Fibroblast of the conjunctiva (primary cell): ENCODE measurements around the gene KIF2A.
A peak's percentile ranks its signal among the peaks of the same experiment; 100 is the strongest.

Source experiments
- DNase-seq: peaks from one replicate; pipeline ENCODE4 v3.0.0-alpha.2; 2010; ENCODE audit warnings: low read depth

The KIF2A gene

GRCh38 chr5:62305715-62306322 lies at the start of gene KIF2A:
TSS of gene KIF2A (plus strand) at chr5:62306206. CDS start at chr5:62306473, 267 bp downstream.
- peak; percentile 85 for DNase-seq

- DNase-seq, result no peak
Measured at GRCh38 chr5:62257020-62257367, 49.0 kb upstream of the KIF2A start.

- DNase-seq, result no peak
Measured at GRCh38 chr5:62258654-62259053, 47.4 kb upstream of the KIF2A start.

GRCh38 chr5:62259699-62260250 lies 46.2 kb upstream of the KIF2A start:
- DNase-seq, result no peak

GRCh38 chr5:62260513-62260912 lies 45.5 kb upstream of the KIF2A start:
- no peak for DNase-seq

- no peak for DNase-seq
Measured at GRCh38 chr5:62263401-62263800, 42.6 kb upstream of the KIF2A start.

GRCh38 chr5:62265648-62266112 lies 40.3 kb upstream of the KIF2A start:
- no peak for DNase-seq

- no peak for DNase-seq
Measured at GRCh38 chr5:62266573-62266972, 39.4 kb upstream of the KIF2A start.

GRCh38 chr5:62268234-62268633 lies 37.8 kb upstream of the KIF2A start:
- DNase-seq, result no peak

GRCh38 chr5:62268792-62269191 lies 37.2 kb upstream of the KIF2A start:
- no peak for DNase-seq

- no peak for DNase-seq
Measured at GRCh38 chr5:62271370-62271769, 34.6 kb upstream of the KIF2A start.

- no peak for DNase-seq
Measured at GRCh38 chr5:62271870-62272269, 34.1 kb upstream of the KIF2A start.

- no peak for DNase-seq
Measured at GRCh38 chr5:62273687-62274086, 32.3 kb upstream of the KIF2A start.

GRCh38 chr5:62275581-62275980 lies 30.4 kb upstream of the KIF2A start:
- DNase-seq, result no peak

GRCh38 chr5:62281411-62281810 lies 24.6 kb upstream of the KIF2A start:
- DNase-seq, result no peak

GRCh38 chr5:62282064-62282463 lies 23.9 kb upstream of the KIF2A start:
- no peak for DNase-seq

GRCh38 chr5:62283005-62283404 lies 23.0 kb upstream of the KIF2A start:
- DNase-seq, result no peak

- DNase-seq, result no peak
Measured at GRCh38 chr5:62283861-62284260, 22.1 kb upstream of the KIF2A start.

- DNase-seq, result no peak
Measured at GRCh38 chr5:62284946-62285891, 20.8 kb upstream of the KIF2A start.

- no peak for DNase-seq
Measured at GRCh38 chr5:62286834-62287233, 19.2 kb upstream of the KIF2A start.

- no peak for DNase-seq
Measured at GRCh38 chr5:62287237-62287636, 18.8 kb upstream of the KIF2A start.

GRCh38 chr5:62288118-62288517 lies 17.9 kb upstream of the KIF2A start:
- no peak for DNase-seq

- no peak for DNase-seq
Measured at GRCh38 chr5:62289813-62290212, 16.2 kb upstream of the KIF2A start.
